Right atrium auricular region (tissue), 2 donors: ENCODE data around the gene MYADML2. TPM values are rescaled to one million over a fixed set of nuclear protein-coding genes. Genes with fewer than 3 reads are reported as not detected.

ENCODE experiments used
- DNase-seq: peaks from one replicate; pipeline ENCODE4 v3.0.0-alpha.2; 2019; ENCODE audit warnings: low spot score
- H3K27ac ChIP-seq, 2 donors: fragments of 200-600 bp; sonication (generic); 1 replicate in 1 of 2; 2 replicates in 1 of 2; pipeline ENCODE4 v1.5.1; 2016 to 2019
- H3K27me3 ChIP-seq, 2 donors: fragments of 200-600 bp; sonication (generic); one replicate each; pipeline versions ENCODE4 v1.5.1 to v1.6.0; 2017 to 2019
- H3K36me3 ChIP-seq: fragments of 200-600 bp; sonication (generic); one replicate; pipeline ENCODE4 v1.5.1; 2016
- H3K4me1 ChIP-seq, 2 donors: fragments of 200-600 bp; sonication (generic); one replicate each; pipeline versions ENCODE4 v1.5.1 to v1.6.0; 2017 to 2019
- H3K4me3 ChIP-seq, 2 donors: fragments of 200-600 bp; sonication (generic); 1 replicate in 1 of 2; 2 replicates in 1 of 2; pipeline ENCODE4 v1.5.1; 2017 to 2019; ENCODE audit warnings: mild to moderate bottlenecking in 1 of 2, moderate library complexity in 1 of 2
- H3K9me3 ChIP-seq, 2 donors: fragments of 200-600 bp; sonication (generic); one replicate each; pipeline ENCODE4 v1.5.1; 2019
- CTCF ChIP-seq, 2 donors: fragments of 200-600 bp; sonication (generic); IDR thresholded peaks; one replicate each; pipeline ENCODE4 v1.5.1; 2019; ENCODE audit warnings: antibody characterized with exemption in 2 of 2
- total RNA-seq, 2 donors: library from RNA; depleted of rRNA; stranded (reverse); fragments of >200 nt; gene quantifications; one replicate each; pipeline ENCODE4 v1.1.0, GENCODE V29; 2016

MYADML2 gene
- total RNA-seq, 2 donors from 2014 or later = 0.55 to 1.4 TPM

- Histone ChIP-seq H3K36me3 (no peaks in the 10 kb centered on the region), H3K27me3 (peaks cover 11 to 34% of the 10 kb centered on the region in 2 donors), H3K4me1 (peaks cover 0 to 36% of the 10 kb centered on the region in 2 donors), H3K27ac (no peak overlapping the region), H3K9me3 (no peaks in the 10 kb centered on the region), H3K4me3 (no peak overlapping the region)
- DNase-seq = no peak
- no peak for TF ChIP-seq CTCF (IDR thresholded peaks at IDR 0.05)
Measured at GRCh38 chr17:81962499-81963441, 15.7 kb upstream of the MYADML2 start.

- DNase-seq = no peak
- H3K36me3 ChIP-seq = no peaks in the 10 kb centered on the region
- TF ChIP-seq CTCF (IDR thresholded peaks at IDR 0.05) = no peak
- peaks cover 11 to 34% of the 10 kb centered on the region in 2 donors for H3K27me3 ChIP-seq
- H3K9me3 ChIP-seq = no peaks in the 10 kb centered on the region
- no peak overlapping the region for H3K4me3 ChIP-seq
- H3K4me1 ChIP-seq = peaks cover 0 to 26% of the 10 kb centered on the region in 2 donors
- H3K27ac ChIP-seq = no peak overlapping the region
Measured at GRCh38 chr17:81961521-81962498, 14.8 kb upstream of the MYADML2 start.

GRCh38 chr17:81961087-81961511 lies 14.1 kb upstream of the MYADML2 start, which contains the start of gene NOTUM:
NOTUM (minus strand) TSS chr17:81961187; CDS start chr17:81960909, 278 bp downstream.
- TF ChIP-seq CTCF (IDR thresholded peaks at IDR 0.05) = no peak
- H3K27me3 ChIP-seq = peaks cover 11 to 34% of the 10 kb centered on the region in 2 donors

GRCh38 chr17:81960130-81960958 lies 13.3 kb upstream of the MYADML2 start:
- H3K9me3 ChIP-seq = no peaks in the 10 kb centered on the region
- no peaks in the 10 kb centered on the region for H3K36me3 ChIP-seq
- TF ChIP-seq CTCF (IDR thresholded peaks at IDR 0.05) = no peak
- peak overlapping the region; percentile 21 to 49 for H3K4me3 ChIP-seq
- peaks cover 0 to 23% of the 10 kb centered on the region in 2 donors for H3K4me1 ChIP-seq
- DNase-seq = no peak
- H3K27me3 ChIP-seq = peaks cover 11 to 34% of the 10 kb centered on the region in 2 donors
- H3K27ac ChIP-seq = no peak overlapping the region

More at GRCh38 chr17:81961087-81961511, 14.1 kb upstream of the MYADML2 start, which contains the start of gene NOTUM:
- Histone ChIP-seq H3K4me1 (peaks cover 0 to 23% of the 10 kb centered on the region in 2 donors), H3K36me3 (no peaks in the 10 kb centered on the region), H3K27ac (no peak within 1 kb of the TSS), H3K4me3 (peak within 1 kb of the TSS; percentile 21 to 49), H3K9me3 (no peaks in the 10 kb centered on the region)
- no peak for DNase-seq
